Liver (tissue), 3 donors: ENCODE measurements around the gene PDGFA.

Source experiments
- CTCF ChIP-seq: fragments of 150-350 bp; IDR thresholded peaks from 2 replicates; pipeline ENCODE4 v1.5.1; 2017; ENCODE audit warnings: improper control_type of control experiment, low read depth, low read length; ENCODE audit not compliant: missing input control
- GABPA ChIP-seq, 2 donors: IDR thresholded peaks in 1 of 2; conservative IDR thresholded peaks in 1 of 2; 2 replicates each; pipeline ENCODE4 v1.6.1; 2016; ENCODE audit warnings: antibody characterized with exemption in 2 of 2, mild to moderate bottlenecking in 1 of 2, moderate library complexity in 1 of 2
- JUND ChIP-seq, 2 donors: IDR thresholded peaks; 2 replicates each; pipeline ENCODE4 v1.6.1; 2016; ENCODE audit warnings: antibody characterized with exemption in 2 of 2
- MAX ChIP-seq: IDR thresholded peaks from 2 replicates; pipeline ENCODE4 v1.6.1; 2016; ENCODE audit warnings: antibody characterized with exemption
- RAD21 ChIP-seq, 2 donors: IDR thresholded peaks; 2 replicates each; pipeline ENCODE4 v1.6.1; 2016; ENCODE audit warnings: antibody characterized with exemption in 2 of 2, mild to moderate bottlenecking in 2 of 2
- SP1 ChIP-seq: IDR thresholded peaks from 2 replicates; pipeline ENCODE4 v1.6.1; 2018; ENCODE audit warnings: antibody characterized with exemption, mild to moderate bottlenecking
- TAF1 ChIP-seq: conservative IDR thresholded peaks from 2 replicates; pipeline ENCODE4 v1.6.1; 2016; ENCODE audit warnings: antibody characterized with exemption, mild to moderate bottlenecking
- YY1 ChIP-seq: IDR thresholded peaks from 2 replicates; pipeline ENCODE4 v1.6.1; 2016; ENCODE audit warnings: antibody characterized with exemption, mild to moderate bottlenecking
- TF ChIP-seq, protein P1 (sequence below): IDR thresholded peaks from 2 replicates; pipeline ENCODE4 v1.6.1; 2016; ENCODE audit warnings: antibody characterized with exemption, mild to moderate bottlenecking
- donor health status: healthy.
- donor health status: healthy.

DNA sequence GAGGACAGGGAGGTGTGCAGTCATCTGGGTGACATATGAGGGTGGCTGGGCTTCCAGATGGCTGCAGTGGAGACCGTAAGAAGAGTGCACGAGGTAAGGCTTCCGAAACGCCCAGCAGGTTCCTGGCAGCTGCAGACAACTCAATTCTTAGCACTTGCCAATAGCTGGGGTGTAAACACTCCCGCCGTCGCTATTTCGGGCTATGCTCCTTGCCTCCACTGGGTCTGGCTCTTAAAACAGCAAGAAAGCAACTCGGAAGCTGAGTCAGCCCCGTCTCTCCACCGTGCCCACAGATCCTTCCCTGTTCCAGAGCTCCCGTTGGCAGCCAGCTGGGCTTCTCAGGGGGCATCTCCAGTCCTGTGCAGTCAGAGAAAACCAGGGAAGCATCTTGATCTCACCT is 6.1 kb upstream of the PDGFA start:
- TF ChIP-seq TAF1 (no peak), CTCF (no peak), RAD21 (IDR thresholded peaks at IDR 0.05) (no peak), MAX (no peak), SP1 (no peak), GABPA (IDR thresholded peaks at IDR 0.05 in 1 of 2, conservative IDR thresholded peaks at IDR 0.05 in 1 of 2) (no peak), YY1 (no peak), JUND (IDR thresholded peaks at IDR 0.05) (no peak)
- TF ChIP-seq, protein P1, sequence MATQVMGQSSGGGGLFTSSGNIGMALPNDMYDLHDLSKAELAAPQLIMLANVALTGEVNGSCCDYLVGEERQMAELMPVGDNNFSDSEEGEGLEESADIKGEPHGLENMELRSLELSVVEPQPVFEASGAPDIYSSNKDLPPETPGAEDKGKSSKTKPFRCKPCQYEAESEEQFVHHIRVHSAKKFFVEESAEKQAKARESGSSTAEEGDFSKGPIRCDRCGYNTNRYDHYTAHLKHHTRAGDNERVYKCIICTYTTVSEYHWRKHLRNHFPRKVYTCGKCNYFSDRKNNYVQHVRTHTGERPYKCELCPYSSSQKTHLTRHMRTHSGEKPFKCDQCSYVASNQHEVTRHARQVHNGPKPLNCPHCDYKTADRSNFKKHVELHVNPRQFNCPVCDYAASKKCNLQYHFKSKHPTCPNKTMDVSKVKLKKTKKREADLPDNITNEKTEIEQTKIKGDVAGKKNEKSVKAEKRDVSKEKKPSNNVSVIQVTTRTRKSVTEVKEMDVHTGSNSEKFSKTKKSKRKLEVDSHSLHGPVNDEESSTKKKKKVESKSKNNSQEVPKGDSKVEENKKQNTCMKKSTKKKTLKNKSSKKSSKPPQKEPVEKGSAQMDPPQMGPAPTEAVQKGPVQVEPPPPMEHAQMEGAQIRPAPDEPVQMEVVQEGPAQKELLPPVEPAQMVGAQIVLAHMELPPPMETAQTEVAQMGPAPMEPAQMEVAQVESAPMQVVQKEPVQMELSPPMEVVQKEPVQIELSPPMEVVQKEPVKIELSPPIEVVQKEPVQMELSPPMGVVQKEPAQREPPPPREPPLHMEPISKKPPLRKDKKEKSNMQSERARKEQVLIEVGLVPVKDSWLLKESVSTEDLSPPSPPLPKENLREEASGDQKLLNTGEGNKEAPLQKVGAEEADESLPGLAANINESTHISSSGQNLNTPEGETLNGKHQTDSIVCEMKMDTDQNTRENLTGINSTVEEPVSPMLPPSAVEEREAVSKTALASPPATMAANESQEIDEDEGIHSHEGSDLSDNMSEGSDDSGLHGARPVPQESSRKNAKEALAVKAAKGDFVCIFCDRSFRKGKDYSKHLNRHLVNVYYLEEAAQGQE, result no peak
